HEK293 (cell line): ENCODE results near the gene GRB10.

Experiments
- CTCF ChIA-PET: fragments of 350-600 bp; formaldehyde crosslinking; extraction: SDS; loops from one replicate; lab custom pipeline; 2021; ENCODE audit warnings: antibody characterized with exemption; lab: Yijun Ruan, JAX
- POLR2A ChIA-PET: fragments of 300-600 bp; formaldehyde crosslinking; extraction: SDS; loops from one replicate; lab custom pipeline; 2020; ENCODE audit warnings: antibody characterized with exemption, inconsistent platforms; lab: Yijun Ruan, JAX
- H3K27ac ChIP-seq: fragments of 200-500 bp; sonication (Bioruptor generic); 2 replicates; pipeline ENCODE4 v1.5.1; 2014; ENCODE audit warnings: low read depth, low read length, control low read depth, inconsistent platforms; ENCODE audit errors: extremely low read depth
- H3K36me3 ChIP-seq, 2 experiments: fragments of 200-500 bp in 1 of 2; sonication (Bioruptor generic) in 1 of 2; 1 replicate in 1 of 2; 2 replicates in 1 of 2; pipeline ENCODE4 v1.5.1; 2014 to 2017; ENCODE audit warnings: inconsistent platforms in 2 of 2, low read length in 2 of 2; ENCODE audit not compliant: control insufficient read depth in 2 of 2, insufficient read depth in 1 of 2
- H3K4me1 ChIP-seq: fragments of 200-500 bp; sonication (Bioruptor generic); 2 replicates; pipeline ENCODE4 v1.5.1; 2014; ENCODE audit warnings: mild to moderate bottlenecking, low read length, inconsistent platforms; ENCODE audit not compliant: control insufficient read depth, insufficient read depth
- H3K4me3 ChIP-seq: 2 replicates; pipeline ENCODE4 v1.5.1; 2011; ENCODE audit warnings: low read depth, mild to moderate bottlenecking, control low read depth, low read length, moderate library complexity
- H3K9me3 ChIP-seq: fragments of 200-500 bp; sonication (Bioruptor generic); 2 replicates; pipeline ENCODE4 v1.5.1; 2014; ENCODE audit warnings: low read depth, low read length, inconsistent platforms; ENCODE audit not compliant: control insufficient read depth, insufficient read depth
- BCL6B ChIP-seq: fragments of 450-650 bp; formaldehyde crosslinking; IDR thresholded peaks from 2 replicates; pipeline ENCODE4 v1.5.1; 2017; ENCODE audit warnings: missing biosample characterization, missing genetic modification characterization
- IKZF3 ChIP-seq: fragments of 450-650 bp; IDR thresholded peaks from 2 replicates; pipeline ENCODE4 v1.5.0; 2018; ENCODE audit warnings: missing biosample characterization, mild to moderate bottlenecking, missing genetic modification characterization, moderate library complexity
- MZF1 ChIP-seq: fragments of 450-650 bp; formaldehyde crosslinking; IDR thresholded peaks from 2 replicates; pipeline ENCODE4 v1.5.1; 2017; ENCODE audit warnings: missing biosample characterization, missing genetic modification characterization, borderline replicate concordance
- OVOL3 ChIP-seq: fragments of 450-650 bp; formaldehyde crosslinking; IDR thresholded peaks from 2 replicates; pipeline ENCODE4 v1.5.1; 2016; ENCODE audit warnings: missing biosample characterization, missing genetic modification characterization
- YY2 ChIP-seq: fragments of 450-650 bp; formaldehyde crosslinking; IDR thresholded peaks from 2 replicates; pipeline ENCODE4 v1.5.1; 2016; ENCODE audit warnings: missing biosample characterization, missing genetic modification characterization
- ZBTB48 ChIP-seq: fragments of 450-650 bp; formaldehyde crosslinking; IDR thresholded peaks from 2 replicates; pipeline ENCODE4 v1.5.1; 2016; ENCODE audit warnings: missing biosample characterization, missing genetic modification characterization
- ZBTB7A ChIP-seq: fragments of 450-650 bp; formaldehyde crosslinking; IDR thresholded peaks from 2 replicates; pipeline ENCODE4 v1.5.1; 2016; ENCODE audit warnings: low read depth, missing biosample characterization, missing genetic modification characterization
- ZFHX2 ChIP-seq: fragments of 450-650 bp; formaldehyde crosslinking; conservative IDR thresholded peaks from 2 replicates; pipeline ENCODE4 v1.5.1; 2016; ENCODE audit warnings: missing biosample characterization, missing genetic modification characterization
- ZNF132 ChIP-seq: fragments of 450-650 bp; formaldehyde crosslinking; IDR thresholded peaks from 2 replicates; pipeline ENCODE4 v1.5.1; 2017; ENCODE audit warnings: missing biosample characterization, missing genetic modification characterization, borderline replicate concordance
- ZNF292 ChIP-seq: fragments of 450-650 bp; formaldehyde crosslinking; IDR thresholded peaks from 2 replicates; pipeline ENCODE4 v1.5.1; 2016; ENCODE audit warnings: low read depth, missing biosample characterization, missing genetic modification characterization, borderline replicate concordance
- ZNF488 ChIP-seq: fragments of 450-650 bp; formaldehyde crosslinking; IDR thresholded peaks from 2 replicates; pipeline ENCODE4 v1.5.1; 2016; ENCODE audit warnings: missing biosample characterization, missing genetic modification characterization
- ZNF549 ChIP-seq: fragments of 450-650 bp; IDR thresholded peaks from 2 replicates; pipeline ENCODE4 v1.5.1; 2018; ENCODE audit warnings: missing biosample characterization, missing genetic modification characterization, mild to moderate bottlenecking, inconsistent platforms, moderate library complexity
- ZNF585B ChIP-seq: fragments of 450-650 bp; formaldehyde crosslinking; IDR thresholded peaks from 2 replicates; pipeline ENCODE4 v1.5.1; 2016; ENCODE audit warnings: missing biosample characterization, missing genetic modification characterization
- ZNF776 ChIP-seq: fragments of 450-650 bp; formaldehyde crosslinking; IDR thresholded peaks from 2 replicates; pipeline ENCODE4 v1.5.0; 2017; ENCODE audit warnings: missing biosample characterization, missing genetic modification characterization, borderline replicate concordance
- ZNF777 ChIP-seq: fragments of 450-650 bp; formaldehyde crosslinking; IDR thresholded peaks from 2 replicates; pipeline ENCODE4 v1.5.1; 2017; ENCODE audit warnings: missing biosample characterization, missing genetic modification characterization, borderline replicate concordance
- TF ChIP-seq, protein P1 (sequence below): fragments of 450-650 bp; formaldehyde crosslinking; IDR thresholded peaks from 2 replicates; pipeline ENCODE4 v1.5.1; 2016; ENCODE audit warnings: missing biosample characterization, missing genetic modification characterization, borderline replicate concordance
- TF ChIP-seq, protein P2 (sequence below): fragments of 450-650 bp; formaldehyde crosslinking; IDR thresholded peaks from 2 replicates; pipeline ENCODE4 v1.5.1; 2016; ENCODE audit warnings: missing biosample characterization, missing genetic modification characterization
- TF ChIP-seq, protein P3 (sequence below): fragments of 450-650 bp; formaldehyde crosslinking; IDR thresholded peaks from 2 replicates; pipeline ENCODE4 v1.5.1; 2017; ENCODE audit warnings: missing biosample characterization, missing genetic modification characterization

Gene GRB10

DNA sequence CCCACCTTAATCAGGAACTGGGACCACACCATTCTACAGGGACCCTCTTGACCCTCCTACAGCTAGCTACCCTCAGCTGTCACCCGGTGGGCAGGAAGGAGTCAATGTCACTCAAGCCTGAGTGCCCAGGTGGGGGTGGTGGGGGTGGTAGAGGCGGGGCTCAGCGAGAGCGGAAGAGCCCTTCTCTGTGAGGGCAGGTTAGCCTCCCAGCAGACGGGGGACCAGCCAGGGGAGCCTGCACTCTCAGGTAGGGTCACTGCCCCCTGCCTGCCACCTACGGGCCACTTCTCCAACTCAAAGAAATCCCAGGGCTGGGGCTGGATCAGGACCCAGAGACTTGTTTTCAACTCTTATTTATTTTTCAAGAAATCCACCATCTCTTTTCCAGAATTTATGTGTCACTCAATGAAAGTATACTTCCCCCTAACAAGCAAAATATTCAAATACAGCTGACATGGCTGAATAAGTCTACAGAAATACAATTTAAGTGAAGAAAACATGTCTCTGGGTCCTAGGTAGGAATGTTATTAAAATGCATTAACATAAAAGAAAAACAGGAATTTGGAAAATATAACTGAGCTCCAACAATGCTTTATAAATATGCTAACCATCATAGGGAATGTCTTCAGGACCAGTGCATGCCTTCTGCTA lies 154.1 kb downstream of the GRB10 start:
- Histone ChIP-seq H3K4me1 (no peaks in the 10 kb centered on the region), H3K27ac (no peak overlapping the region), H3K36me3 (peaks cover 0 to 7% of the 10 kb centered on the region in 2 experiments; a peak in 1 of 3 replicates), H3K9me3 (no peaks in the 10 kb centered on the region), H3K4me3 (no peak overlapping the region)
- no peak for TF ChIP-seq ZNF549 (tag by site-specific recombination)
- TF ChIP-seq, protein P1, sequence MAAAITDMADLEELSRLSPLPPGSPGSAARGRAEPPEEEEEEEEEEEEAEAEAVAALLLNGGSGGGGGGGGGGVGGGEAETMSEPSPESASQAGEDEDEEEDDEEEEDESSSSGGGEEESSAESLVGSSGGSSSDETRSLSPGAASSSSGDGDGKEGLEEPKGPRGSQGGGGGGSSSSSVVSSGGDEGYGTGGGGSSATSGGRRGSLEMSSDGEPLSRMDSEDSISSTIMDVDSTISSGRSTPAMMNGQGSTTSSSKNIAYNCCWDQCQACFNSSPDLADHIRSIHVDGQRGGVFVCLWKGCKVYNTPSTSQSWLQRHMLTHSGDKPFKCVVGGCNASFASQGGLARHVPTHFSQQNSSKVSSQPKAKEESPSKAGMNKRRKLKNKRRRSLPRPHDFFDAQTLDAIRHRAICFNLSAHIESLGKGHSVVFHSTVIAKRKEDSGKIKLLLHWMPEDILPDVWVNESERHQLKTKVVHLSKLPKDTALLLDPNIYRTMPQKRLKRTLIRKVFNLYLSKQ (tag by site-specific recombination): no peak
- no peak for TF ChIP-seq IKZF3
- TF ChIP-seq YY2: no peak
- TF ChIP-seq BCL6B (tag by site-specific recombination): no peak
- TF ChIP-seq ZNF776 (tag by site-specific recombination): no peak
- TF ChIP-seq, protein P2, sequence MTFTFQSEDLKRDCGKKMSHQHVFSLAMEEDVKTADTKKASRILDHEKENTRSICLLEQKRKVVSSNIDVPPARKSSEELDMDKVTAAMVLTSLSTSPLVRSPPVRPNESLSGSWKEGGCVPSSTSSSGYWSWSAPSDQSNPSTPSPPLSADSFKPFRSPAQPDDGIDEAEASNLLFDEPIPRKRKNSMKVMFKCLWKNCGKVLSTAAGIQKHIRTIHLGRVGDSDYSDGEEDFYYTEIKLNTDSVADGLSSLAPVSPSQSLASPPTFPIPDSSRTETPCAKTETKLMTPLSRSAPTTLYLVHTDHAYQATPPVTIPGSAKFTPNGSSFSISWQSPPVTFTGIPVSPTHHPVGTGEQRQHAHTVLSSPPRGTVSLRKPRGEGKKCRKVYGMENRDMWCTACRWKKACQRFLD (tag by site-specific recombination): no peak
- no peak for TF ChIP-seq MZF1 (tag by site-specific recombination)
- no peak for TF ChIP-seq ZFHX2 (tag by site-specific recombination)
- TF ChIP-seq ZBTB48 (tag by site-specific recombination): no peak
- TF ChIP-seq, protein P3, sequence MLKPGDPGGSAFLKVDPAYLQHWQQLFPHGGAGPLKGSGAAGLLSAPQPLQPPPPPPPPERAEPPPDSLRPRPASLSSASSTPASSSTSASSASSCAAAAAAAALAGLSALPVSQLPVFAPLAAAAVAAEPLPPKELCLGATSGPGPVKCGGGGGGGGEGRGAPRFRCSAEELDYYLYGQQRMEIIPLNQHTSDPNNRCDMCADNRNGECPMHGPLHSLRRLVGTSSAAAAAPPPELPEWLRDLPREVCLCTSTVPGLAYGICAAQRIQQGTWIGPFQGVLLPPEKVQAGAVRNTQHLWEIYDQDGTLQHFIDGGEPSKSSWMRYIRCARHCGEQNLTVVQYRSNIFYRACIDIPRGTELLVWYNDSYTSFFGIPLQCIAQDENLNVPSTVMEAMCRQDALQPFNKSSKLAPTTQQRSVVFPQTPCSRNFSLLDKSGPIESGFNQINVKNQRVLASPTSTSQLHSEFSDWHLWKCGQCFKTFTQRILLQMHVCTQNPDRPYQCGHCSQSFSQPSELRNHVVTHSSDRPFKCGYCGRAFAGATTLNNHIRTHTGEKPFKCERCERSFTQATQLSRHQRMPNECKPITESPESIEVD (tag by site-specific recombination): no peak
- no peak for TF ChIP-seq OVOL3 (tag by site-specific recombination)
- TF ChIP-seq ZNF777 (tag by site-specific recombination): no peak
- no peak for TF ChIP-seq ZNF292
- no peak for TF ChIP-seq ZNF132 (tag by site-specific recombination)
- TF ChIP-seq ZBTB7A (tag by site-specific recombination): no peak
- TF ChIP-seq ZNF585B (tag by site-specific recombination): no peak
- no peak for TF ChIP-seq ZNF488 (tag by site-specific recombination)
- CTCF ChIA-PET: interaction anchor here (0.8 kb wide), 3 partner anchors 16 to 125 kb away, joined by 3 read pairs; no protein-coding TSS in a partner anchor
- POLR2A ChIA-PET: interaction anchor here (0.5 kb wide), 1 partner anchor 459 kb away, joined by 6 read pairs; no protein-coding TSS in a partner anchor
